ENCODE measurements around the gene TNFSF15. TPM values are rescaled to one million over a fixed set of nuclear protein-coding genes. Genes with fewer than 3 reads are reported as not detected.

TNFSF15 gene
- polyA plus RNA-seq (ENCODE audit: insufficient read length in 3 of 3) = 1 to 10 TPM; 3.5 to 8.0 (median 5.3) TPM

DNA sequence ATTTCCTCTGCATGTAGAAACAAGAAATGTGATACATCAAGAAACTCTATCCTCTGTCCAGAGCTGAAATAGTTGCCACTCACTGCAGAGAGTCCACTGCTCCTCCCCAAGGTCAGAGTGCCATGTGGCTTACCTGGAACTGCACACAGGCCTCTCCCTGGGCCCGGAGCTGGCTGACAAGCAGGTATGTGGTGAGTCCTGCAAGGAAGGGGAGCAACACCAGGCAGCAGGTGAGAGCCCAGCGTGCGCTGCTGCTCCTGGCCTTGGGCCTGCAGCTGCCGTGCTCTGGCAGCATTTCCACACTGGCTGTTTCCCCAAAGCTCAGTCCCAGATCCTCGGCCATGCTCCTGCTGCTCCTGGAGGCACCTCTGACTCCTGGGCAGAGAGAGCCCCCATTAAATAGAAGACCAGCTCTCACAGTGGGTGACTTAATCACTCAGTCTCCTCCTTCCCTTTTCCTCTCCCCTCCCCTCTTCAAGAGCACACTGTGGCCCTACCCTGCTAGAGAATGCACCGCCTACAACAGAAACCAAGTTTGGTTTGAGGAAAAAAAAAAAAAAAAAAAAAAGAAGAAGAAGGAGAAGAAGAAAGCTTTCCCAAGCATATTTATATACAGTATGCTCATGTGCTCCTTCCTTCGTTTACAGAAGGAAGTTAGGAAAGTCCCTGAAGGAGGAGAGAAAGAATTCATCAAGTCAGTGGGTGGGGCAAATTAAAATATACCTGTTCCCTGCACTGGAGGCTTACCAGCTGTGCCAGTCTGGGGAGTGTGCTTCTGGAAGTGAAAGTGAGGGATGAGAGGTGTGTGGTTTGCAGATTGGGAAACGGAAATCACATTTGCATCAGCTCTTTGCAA lies at the start of gene TNFSF15:
Gene TNFSF15 (minus strand): TSS at position 370 of the 856 bp plus-strand sequence. CDS start 27 bp downstream, at position 343.
- DNase-seq (ENCODE audit: low read depth in 3 of 3, low spot score in 2 of 3) = no peak

DNA sequence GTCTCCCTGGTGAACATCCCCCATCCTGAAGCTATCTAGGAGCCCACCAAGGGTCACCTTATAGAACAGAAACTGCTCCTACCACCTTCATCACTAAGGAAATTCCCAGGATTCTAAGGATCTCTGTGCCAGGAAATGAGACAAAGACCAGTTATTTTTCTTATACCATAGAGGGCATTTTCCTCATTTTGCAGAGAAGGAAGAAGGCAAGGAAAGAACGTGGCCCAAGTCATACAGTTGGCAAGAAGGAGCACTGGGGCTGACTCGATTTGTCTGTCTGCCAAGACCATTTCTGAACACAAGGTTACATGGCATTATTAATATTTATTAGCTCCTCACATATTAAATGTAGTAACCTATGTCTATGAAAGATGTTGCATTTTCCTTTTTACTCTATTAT lies 49.6 kb upstream of the TNFSF15 start:
- DNase-seq (ENCODE audit: low read depth in 3 of 3, low spot score in 2 of 3) = no peak

DNA sequence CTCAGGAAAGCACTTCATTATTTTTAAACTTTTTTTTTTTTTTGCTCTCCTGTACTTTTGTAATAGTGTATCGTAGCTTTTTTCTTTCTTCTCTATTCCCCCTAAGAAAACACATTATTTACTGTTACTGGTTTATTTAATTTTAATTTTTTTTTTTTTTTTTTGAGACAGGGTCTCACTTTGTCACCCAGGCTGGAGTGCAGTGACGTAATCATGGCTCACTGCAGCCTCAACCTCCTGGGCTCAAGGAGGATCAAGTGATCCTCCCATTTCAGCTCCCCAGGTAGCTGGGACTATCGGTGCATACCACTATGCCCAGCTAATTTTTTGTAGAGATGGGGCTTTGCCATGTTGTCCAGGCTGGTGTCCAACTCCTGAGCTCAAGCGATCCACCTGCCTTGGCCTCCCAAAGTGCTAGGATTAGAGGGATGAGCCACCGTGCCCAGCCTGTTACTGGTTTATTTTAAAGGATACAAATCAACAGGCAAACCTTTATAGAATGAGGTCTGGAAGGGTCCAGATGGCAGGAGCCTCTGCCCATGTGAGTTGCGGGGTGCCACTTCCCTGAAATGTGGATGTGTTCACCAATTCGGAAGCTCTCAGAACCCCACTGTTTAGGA lies 49.0 kb upstream of the TNFSF15 start:
- DNase-seq (ENCODE audit: low read depth in 3 of 3, low spot score in 2 of 3) = no peak

DNA sequence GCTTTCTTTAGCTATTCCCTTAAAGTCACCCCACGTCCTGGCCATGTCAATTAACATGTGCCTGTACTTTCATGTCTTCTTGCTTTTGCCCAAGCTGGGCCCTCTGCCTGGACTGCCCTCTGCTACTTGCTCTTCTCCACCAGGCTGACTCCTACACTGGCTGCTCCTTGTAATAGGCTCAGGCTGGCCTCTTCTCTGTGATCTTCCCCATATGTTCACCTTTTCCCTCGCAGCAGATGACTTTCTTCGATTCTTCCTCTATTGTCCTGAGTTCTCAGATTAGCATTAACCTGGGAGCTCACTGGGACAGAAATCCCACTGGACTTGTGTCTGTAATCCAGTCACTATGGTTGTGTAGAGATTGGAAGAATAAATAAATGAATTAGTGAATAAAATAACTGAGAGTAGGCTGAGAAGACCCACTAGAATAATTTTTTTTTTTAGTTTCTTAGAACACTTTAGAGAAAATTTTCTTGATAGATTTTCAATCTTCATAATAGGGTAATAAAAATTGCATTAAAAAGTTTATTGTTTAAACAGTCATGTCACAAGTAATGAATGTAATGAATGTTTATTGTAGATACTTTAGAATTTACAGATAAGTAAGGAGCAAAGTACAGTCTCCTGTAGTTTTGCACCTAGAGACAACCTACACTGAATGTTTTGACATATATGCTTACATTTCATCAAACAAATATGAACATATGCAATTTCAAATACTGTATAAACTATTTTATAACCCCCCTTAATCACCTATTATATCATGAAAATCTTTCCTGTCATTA lies 47.4 kb upstream of the TNFSF15 start:
- DNase-seq (ENCODE audit: low read depth in 3 of 3, low spot score in 2 of 3) = no peak

DNA sequence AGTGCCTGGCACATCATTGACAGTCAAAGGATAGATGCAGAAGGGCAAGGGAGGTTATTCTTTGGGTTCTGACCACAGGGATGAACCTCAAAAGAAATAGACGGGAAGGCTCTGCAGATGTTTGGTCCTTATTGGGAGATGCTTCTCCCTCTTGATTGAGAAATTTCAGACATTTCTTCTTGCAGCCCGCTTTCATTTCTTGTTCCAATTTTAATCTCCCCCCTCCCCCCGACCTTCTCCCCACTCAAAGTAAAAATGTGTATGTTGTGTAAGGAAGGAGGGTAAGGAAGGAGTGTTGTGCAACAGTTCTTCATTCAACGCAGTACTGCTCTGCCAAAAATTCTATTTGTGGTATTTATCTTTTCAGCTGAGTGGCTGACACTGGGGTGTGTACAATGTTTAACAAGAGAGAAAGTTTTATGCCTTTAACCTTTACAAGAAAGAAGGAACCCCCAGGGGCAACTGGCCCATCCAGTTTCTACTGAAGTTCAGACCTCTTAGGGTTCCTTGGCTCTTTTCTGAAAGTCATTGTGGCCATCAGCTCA lies 46.3 kb upstream of the TNFSF15 start:
- no peak for DNase-seq (ENCODE audit: low read depth in 3 of 3, low spot score in 2 of 3)

DNA sequence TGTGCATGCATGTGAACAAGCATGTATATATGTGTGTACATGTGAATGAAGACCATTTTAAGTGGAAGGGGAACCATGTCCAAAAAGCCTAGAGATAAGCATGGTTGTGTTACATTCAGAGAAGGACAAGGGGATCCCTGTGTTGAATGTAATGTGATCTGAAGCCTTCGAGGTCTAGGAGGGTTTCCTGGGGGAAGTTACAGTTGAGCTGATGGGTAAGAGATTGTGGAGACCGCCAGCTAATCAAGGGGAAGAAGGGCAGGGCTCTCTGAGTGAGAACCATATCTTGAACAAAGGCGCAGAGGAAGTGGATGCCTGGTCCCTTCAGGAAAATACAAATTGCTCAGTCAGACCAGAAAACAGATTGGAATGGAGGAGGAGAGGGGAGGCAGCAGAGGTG lies 45.5 kb upstream of the TNFSF15 start:
- no peak for DNase-seq (ENCODE audit: low read depth in 3 of 3, low spot score in 2 of 3)

DNA sequence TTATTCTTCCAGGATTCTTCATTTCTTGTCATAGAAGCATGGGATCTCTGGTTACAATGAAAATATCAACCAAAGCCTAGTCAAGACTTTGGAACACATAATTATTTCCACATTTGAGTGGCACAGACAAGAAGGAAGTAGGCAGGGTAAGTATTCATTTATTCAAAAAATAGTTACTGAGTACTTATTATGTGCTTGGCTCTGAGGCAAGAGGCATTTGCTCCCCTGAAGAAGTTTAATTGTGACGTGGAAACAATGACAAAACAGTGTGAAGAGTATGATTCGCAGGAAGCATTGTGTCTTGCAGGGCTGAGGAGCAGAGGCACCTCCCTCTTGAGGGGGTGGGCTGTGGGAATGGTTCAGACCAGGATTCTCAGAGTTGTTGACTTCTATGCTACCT lies 45.0 kb upstream of the TNFSF15 start:
- no peak for DNase-seq (ENCODE audit: low read depth in 3 of 3, low spot score in 2 of 3)

DNA sequence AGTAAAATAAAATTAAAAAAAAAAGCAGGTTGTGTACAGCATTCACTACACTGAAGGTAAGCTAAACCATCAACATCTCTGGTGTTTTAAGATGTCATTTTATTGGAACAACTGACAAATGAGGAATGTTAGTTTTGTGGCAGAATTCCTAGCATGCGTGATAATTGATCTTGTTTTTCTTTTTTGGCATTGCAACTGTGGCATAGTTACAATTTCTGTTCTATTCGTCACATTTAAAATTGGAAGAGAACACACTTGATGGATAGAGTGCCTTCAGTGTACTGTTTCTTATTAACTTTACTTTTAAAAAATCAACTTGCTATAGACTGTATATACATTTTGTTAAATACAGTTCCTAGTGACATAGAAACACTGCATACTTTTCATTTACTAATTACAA lies 43.6 kb upstream of the TNFSF15 start:
- no peak for DNase-seq (ENCODE audit: low read depth in 3 of 3, low spot score in 2 of 3)

DNA sequence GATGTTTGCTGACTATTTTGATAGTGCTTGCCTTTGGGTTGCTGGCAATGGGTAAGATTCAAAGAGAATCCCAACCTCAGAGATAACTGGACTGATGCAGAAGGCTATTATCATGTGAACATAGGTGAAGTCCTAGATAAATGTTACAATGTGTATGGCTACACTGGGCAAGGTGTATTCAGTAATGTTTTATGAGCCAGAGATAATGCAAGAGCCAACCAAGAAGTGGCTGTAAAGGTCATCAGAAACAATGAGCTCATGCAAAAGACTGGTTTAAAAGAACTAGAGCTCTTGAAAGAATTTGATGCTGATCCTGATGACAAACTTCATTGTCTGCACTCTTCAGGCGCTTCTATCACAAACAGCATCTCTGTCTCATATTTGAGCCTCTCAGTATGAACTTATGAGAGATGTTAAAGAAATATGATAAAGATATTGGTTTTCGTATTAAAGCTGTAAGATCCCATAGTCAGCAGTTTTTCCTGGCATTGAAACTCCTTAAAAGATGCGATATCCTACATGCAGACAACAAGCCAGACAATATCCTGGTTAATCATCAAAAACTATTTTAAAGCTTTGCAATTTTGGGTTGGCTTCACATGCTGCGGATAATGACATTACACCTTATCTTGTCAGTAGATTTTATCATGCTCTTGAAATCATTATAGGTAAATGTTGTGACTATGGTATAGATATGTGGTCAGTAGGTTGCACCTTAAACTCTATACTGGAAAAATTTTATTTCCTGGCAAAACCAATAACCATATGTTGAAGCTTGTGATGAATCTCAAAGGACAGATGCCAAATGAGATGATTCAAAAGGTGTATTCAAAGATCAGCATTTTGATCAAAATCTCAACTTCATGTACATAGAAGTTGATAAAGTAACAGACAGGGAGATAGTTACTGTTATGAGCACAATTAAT lies 41.9 kb upstream of the TNFSF15 start:
- no peak for DNase-seq (ENCODE audit: low read depth in 3 of 3, low spot score in 2 of 3)

DNA sequence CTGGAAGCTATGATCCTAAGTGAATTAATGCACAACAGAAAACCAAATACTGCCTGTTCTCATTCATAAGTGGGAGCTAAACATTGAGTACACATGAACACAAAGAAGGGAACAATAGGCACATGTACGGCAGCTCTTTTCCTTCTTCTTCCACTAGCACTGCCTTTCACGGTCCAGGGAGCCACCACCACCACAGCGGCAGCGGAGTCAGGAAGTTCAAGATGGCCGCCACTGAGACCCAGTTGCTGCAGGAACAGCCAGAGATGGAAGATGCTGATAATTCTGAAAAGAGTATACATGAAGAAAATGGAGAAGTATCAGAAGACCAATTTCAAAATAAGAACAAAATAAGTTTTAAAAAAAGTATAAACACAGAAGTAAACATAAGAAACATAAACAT lies 39.5 kb upstream of the TNFSF15 start:
- DNase-seq (ENCODE audit: low read depth in 3 of 3, low spot score in 2 of 3) = no peak

DNA sequence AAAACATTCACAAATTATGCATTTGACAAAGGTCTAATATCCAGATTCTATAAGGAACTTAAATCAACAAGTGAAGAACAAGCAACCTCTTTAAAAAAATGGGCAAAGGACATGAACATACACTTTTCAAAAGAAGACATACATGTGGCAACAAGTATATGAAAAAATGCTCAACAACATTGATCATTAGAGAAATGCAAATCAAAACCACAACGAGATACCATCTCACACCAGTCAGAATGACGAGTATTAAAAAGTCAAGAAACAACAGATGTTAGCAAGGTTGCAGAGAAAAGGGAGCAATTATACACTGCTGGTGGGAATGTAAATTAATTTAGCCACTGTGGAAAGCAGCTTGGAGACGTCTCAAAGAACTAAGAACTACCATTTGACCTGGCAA lies 38.9 kb upstream of the TNFSF15 start:
- DNase-seq (ENCODE audit: low read depth in 3 of 3, low spot score in 2 of 3) = no peak

DNA sequence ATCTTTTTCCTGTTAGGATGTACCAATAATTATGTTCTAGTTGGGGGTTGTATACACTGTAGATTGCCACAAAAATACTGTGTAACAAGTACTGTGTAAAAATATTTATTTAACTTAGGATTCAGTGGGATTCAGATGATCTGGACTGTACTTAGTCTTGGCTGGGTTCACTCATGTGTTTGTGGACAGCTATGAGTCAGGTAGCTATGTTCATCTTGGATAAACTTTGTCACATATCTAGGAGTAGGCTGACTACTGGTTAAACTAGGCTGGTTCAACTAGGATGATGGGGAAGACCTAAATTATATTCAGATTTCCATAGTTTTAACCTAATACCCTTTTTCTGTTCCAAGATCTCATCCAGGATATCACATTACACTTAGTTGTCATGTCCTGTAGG lies 32.1 kb upstream of the TNFSF15 start:
- no peak for DNase-seq (ENCODE audit: low read depth in 3 of 3, low spot score in 2 of 3)

DNA sequence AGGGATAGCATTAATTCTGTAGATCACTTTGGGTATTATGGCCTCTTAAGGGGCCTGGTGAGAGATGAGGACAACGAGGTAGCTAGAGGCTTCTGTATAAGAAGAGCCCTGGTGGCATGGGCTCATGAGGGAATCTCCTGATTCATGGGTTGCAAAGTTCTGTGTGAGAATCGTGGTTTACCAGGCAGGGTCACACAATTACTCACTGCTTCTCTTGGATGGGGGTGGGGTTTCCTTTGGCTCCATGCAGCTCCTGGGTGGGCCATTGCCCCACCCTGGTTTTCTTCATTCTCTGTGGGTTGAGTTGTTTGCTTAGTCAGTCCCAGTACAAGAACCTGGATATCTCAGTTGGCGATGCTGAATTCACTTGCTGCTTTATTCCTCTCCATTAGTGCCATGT lies 30.9 kb upstream of the TNFSF15 start:
- no peak for DNase-seq (ENCODE audit: low read depth in 3 of 3, low spot score in 2 of 3)

DNA sequence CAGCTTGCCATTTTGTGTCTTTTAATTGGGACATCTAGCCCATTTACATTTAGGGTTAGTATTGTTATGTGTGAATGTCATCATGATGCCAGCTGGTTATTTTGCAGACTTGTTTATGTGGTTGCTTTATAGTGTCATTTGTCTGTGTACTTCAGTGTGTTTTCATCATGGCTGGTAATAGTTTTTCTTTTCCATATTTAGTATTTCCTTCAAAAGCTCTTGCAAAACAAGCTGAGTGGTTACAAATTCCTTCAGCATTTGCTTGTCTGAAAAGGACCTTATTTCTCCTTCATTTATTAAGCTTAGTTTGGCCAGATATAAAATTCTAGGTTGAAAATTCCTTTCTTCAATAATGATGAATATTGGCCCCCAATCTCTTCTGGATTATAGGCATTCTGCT lies 28.5 kb upstream of the TNFSF15 start:
- DNase-seq (ENCODE audit: low read depth in 3 of 3, low spot score in 2 of 3) = no peak

DNA sequence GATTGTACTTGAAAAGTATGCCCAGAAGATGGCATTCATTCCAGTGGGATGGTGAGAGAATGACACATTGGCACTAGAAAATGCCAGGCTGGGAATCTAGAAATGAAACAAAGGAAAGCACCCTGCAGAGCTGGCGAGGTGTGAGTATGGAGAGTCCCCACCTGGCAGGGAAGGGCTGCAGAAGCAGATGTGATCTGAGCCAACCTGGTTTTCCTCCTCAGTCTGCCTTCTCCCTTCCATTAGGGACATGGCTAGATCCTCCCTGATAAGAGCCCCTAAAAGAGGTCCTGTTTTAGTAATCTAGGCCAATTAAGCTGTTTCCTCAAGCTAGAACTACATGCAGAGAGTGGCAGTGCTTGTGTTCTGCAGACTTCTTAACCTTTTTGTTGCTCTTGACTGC lies 24.7 kb upstream of the TNFSF15 start:
- no peak for DNase-seq (ENCODE audit: low read depth in 3 of 3, low spot score in 2 of 3)

DNA sequence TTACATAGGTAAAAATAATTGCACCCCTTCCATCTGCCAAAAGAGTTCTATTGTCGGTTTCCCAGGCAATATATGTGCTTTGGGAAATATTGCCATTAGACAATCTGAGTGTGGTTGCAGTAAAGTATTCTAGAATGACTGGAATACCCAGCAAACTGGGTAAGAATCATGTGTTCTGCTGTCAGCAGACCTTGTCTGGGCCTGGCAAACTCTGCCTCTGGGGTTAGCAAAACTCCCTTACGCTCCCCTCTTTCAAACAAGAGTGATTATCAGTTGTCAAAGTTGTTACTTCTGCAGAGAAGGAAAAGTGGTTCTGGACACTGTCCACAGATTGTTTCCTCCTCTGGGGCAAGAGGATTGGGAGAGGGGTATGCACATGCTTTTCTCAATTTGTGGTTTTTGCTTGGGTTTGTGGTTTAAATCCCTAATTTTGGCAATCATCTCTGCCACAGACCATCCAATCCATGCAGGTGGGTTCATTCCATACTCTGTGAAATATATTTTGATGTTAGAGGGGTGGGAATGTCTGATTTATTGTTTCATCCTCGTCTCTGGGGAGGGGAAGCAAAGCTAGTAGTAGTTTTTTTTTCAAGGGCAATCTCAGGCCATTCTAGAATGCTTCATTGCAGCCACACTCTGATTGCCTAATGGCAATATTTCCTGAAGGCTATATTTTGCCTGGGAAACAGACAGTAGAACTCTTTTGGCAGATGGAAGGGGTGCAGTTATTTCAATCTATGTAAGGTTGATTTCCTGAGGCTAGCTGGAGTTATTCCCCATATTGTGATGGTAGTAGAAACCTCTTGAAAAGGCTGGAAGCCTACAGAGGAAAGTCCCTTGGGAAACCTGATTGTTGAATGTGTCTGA lies 24.0 kb upstream of the TNFSF15 start:
- DNase-seq (ENCODE audit: low read depth in 3 of 3, low spot score in 2 of 3) = no peak

DNA sequence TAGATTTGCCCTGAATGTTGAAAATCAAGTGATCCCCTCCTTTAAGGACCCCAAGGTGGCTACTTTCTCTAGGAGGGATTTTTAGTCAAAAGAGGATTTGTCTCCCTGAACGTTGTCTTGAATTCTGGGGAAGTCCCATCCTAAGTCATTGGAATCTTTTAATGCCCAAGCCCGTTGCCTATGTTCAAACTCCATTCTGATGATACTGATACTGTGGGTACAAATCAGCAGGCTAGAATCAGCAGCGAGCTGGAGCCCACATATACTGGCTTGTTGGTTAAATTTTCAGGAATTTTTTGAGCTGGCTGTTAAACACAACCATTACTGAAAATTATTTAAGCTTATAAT lies 22.4 kb upstream of the TNFSF15 start:
- DNase-seq (ENCODE audit: low read depth in 3 of 3, low spot score in 2 of 3) = no peak

DNA sequence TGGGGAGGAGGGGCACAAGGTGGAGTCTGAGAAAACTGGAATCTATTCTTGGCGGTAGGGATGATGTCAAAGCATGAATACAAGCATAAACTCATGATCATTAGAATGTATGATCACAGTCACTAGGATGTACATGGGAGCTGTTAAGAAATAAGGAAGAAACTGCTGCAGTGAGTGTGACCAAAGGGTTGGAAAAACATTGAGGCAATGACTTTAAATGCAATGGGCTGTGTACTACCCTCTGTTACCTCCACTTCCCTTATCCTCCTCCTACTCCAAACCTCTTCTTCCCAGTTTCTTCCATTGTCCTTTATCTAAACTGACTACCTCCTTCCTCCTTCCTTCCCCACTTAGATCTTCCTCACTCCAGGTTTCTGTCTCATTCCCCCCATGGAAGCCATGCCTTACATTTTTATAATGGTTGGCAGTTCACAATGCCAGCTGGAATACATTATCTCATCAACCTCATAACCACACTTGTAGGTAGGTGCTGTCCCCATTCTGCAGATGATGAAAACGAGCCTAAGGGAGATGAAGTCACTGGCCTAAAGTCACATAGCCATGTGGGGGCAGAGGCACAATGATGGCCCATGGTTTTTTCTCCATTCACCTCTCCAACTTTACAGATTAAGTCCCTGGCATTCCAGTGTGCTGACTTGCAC lies 21.9 kb upstream of the TNFSF15 start:
- DNase-seq (ENCODE audit: low read depth in 3 of 3, low spot score in 2 of 3) = no peak

DNA sequence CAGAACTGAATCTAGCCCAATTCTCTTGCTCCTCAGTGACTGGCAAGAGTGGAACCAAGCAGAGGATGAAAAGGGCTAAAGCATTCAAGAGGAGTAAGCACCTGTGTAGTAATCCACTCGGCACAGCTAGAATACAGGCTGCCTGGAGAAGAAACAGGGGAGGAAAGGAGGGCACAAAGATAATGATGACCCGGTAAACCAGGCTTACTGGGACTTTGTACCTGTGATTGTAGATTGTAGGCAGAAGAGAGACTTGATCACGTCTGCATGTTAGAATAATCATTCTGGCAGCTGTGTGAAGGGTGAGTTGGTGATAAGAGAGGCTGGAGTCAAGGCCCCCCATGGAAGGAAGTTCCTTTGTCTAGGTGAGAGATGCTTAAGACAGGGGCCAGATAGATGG lies 20.6 kb upstream of the TNFSF15 start:
- no peak for DNase-seq (ENCODE audit: low read depth in 3 of 3, low spot score in 2 of 3)
